Upper lobe of right lung (tissue), 1 donor: Measurements from ENCODE around the gene RBBP8NL. TPM values are rescaled to one million over a fixed set of nuclear protein-coding genes. Genes with fewer than 3 reads are reported as not detected.

Source experiments
- ATAC-seq: fragments of 200-7000 bp; cut with Tn5 transposase; one replicate; pipeline ENCODE4 v1.9.1; 2020; ENCODE audit warnings: mild to moderate bottlenecking, moderate library complexity
- DNase-seq: peaks from one replicate; pipeline ENCODE4 v3.0.0-alpha.2; 2020
- H3K27ac ChIP-seq: fragments of 200-600 bp; one replicate; pipeline ENCODE4 v1.8.0; 2022
- H3K27me3 ChIP-seq: fragments of 200-600 bp; one replicate; pipeline ENCODE4 v1.8.0; 2022; ENCODE audit warnings: mild to moderate bottlenecking
- H3K36me3 ChIP-seq: fragments of 200-600 bp; one replicate; pipeline ENCODE4 v1.8.0; 2022
- H3K4me1 ChIP-seq: fragments of 200-600 bp; one replicate; pipeline ENCODE4 v1.8.0; 2022
- H3K4me3 ChIP-seq: fragments of 200-600 bp; one replicate; pipeline ENCODE4 v1.8.0; 2022; ENCODE audit warnings: mild to moderate bottlenecking
- H3K9me3 ChIP-seq: fragments of 200-600 bp; one replicate; pipeline ENCODE4 v1.8.0; 2022
- CTCF ChIP-seq: fragments of 200-600 bp; IDR thresholded peaks from one replicate; pipeline ENCODE4 v1.8.0; 2022; ENCODE audit warnings: antibody characterized with exemption
- intact Hi-C: fragments of 100-400 bp; cut with DNase I; formaldehyde crosslinking; loops from one replicate; pipeline ENCODE4 v1.11.0; 2022
- total RNA-seq: library from RNA; stranded (reverse); fragmentation: NEBNext Ultra II Directional; extraction: Animal tissue kit (Norgen Biotek cat#: 25700); gene quantifications from one replicate; pipeline ENCODE4 v1.2.1, GENCODE V29; 2021
- donor health status: DM: no; HTN: yes; CAD: no; lungs with severe emphysema.

Gene RBBP8NL
- total RNA-seq, 1 donor from 2014 or later: 0.64 TPM

GRCh38 chr20:62460678-62461077 is 33.3 kb upstream of the RBBP8NL start:
- intact Hi-C loops: no loop called here
- TF ChIP-seq CTCF: no peak
- Histone ChIP-seq H3K36me3 (no peaks in the 10 kb centered on the region), H3K9me3 (no peaks in the 10 kb centered on the region), H3K4me3 (no peak overlapping the region), H3K4me1 (no peaks in the 10 kb centered on the region), H3K27me3 (peaks cover 53% of the 10 kb centered on the region), H3K27ac (no peak overlapping the region)
- ATAC-seq: no peak
- DNase-seq: no peak

GRCh38 chr20:62459488-62459887 is 32.1 kb upstream of the RBBP8NL start:
- Histone ChIP-seq H3K4me1 (no peaks in the 10 kb centered on the region), H3K4me3 (no peak overlapping the region), H3K27me3 (peaks cover 54% of the 10 kb centered on the region), H3K9me3 (no peaks in the 10 kb centered on the region), H3K27ac (no peak overlapping the region), H3K36me3 (no peaks in the 10 kb centered on the region)
- intact Hi-C loops: no loop called here
- no peak for DNase-seq
- ATAC-seq: no peak
- no peak for TF ChIP-seq CTCF

DNA sequence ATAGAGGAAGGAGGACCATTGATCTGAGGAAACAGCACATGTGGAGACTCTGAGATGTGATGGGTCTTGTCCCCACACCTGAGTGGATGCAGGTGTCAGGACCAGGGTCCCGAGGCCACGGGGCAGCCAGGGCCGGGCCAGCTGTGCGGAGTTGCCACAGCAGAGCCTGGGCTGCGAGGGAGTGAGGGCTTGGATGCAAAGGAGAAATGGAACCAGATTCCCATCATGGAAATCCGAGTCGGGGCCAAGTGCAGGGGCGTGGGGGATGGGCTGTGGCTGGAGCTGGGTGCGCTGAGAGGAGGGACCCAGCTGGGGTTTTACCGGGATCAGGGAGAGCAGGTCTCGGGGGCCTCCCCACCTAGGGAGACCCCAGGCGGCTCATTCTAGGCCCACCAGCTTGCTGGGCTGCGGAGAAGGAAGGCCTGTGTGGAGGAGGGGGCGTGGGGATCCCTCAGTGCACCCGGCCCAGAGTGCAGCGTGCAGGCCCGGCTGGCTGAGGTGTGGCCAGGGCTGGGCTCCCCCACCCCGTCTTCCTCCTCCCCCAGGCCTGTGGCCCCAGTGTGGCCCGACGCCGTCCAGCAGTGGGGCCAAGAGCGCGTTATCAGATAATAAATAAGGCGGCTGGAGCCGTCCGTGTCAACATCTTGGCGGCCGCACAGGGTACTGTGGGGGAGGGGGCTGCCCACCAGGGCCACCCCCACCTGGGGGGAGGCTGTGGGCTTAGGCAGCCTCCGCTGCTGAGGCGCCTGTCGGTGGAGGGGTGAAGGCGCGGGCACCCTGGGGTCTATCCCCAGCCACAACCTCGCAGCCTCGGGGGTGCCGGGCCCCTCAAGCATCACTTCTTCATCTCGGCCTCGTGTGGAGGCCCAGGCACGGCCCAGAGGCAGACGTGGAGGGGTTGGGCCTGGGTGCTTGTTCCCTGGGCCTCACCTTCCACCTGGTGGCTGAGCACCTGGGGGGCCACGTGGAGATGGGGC is 31.2 kb upstream of the RBBP8NL start:
- DNase-seq: no peak
- H3K4me1 ChIP-seq: no peaks in the 10 kb centered on the region
- no peaks in the 10 kb centered on the region for H3K9me3 ChIP-seq
- intact Hi-C loops: no loop called here
- no peak for TF ChIP-seq CTCF
- no peaks in the 10 kb centered on the region for H3K36me3 ChIP-seq
- ATAC-seq: no peak
- H3K4me3 ChIP-seq: no peak overlapping the region
- peaks cover 63% of the 10 kb centered on the region for H3K27me3 ChIP-seq
- no peak overlapping the region for H3K27ac ChIP-seq

- no peak for DNase-seq
- intact Hi-C loops: no loop called here
Measured at GRCh38 chr20:62457831-62458230, 30.5 kb upstream of the RBBP8NL start.

GRCh38 chr20:62457098-62457497 is 29.8 kb upstream of the RBBP8NL start:
- no peaks in the 10 kb centered on the region for H3K4me1 ChIP-seq
- TF ChIP-seq CTCF: no peak
- H3K27ac ChIP-seq: no peak overlapping the region
- no peaks in the 10 kb centered on the region for H3K36me3 ChIP-seq
- H3K9me3 ChIP-seq: no peaks in the 10 kb centered on the region
- DNase-seq (no peak), ATAC-seq (no peak)
- intact Hi-C loops: no loop called here
- no peak overlapping the region for H3K4me3 ChIP-seq
- peaks cover 75% of the 10 kb centered on the region for H3K27me3 ChIP-seq

More at GRCh38 chr20:62457831-62458230, 30.5 kb upstream of the RBBP8NL start:
- no peak overlapping the region for H3K4me3 ChIP-seq
- peaks cover 67% of the 10 kb centered on the region for H3K27me3 ChIP-seq
- H3K4me1 ChIP-seq: no peaks in the 10 kb centered on the region
- no peak for TF ChIP-seq CTCF
- H3K9me3 ChIP-seq: no peaks in the 10 kb centered on the region
- no peaks in the 10 kb centered on the region for H3K36me3 ChIP-seq
- H3K27ac ChIP-seq: no peak overlapping the region
- no peak for ATAC-seq
